HCT116 (cell line): ENCODE data around the gene CGNL1.

Experiments used
- EGR1 ChIP-seq: IDR thresholded peaks from 2 replicates; pipeline ENCODE4 v1.6.1; 2012; ENCODE audit warnings: low read depth
- EZH2 ChIP-seq: fragments of 200-600 bp; sonication (generic); IDR thresholded peaks from 2 replicates; pipeline ENCODE4 v1.6.1; 2017; ENCODE audit warnings: antibody characterized with exemption, mixed run types
- MAX ChIP-seq: IDR thresholded peaks from 2 replicates; pipeline ENCODE4 v1.6.1; 2012
- POLR2A ChIP-seq: IDR thresholded peaks from 2 replicates; pipeline ENCODE4 v1.7.0; 2011; ENCODE audit warnings: borderline replicate concordance; ENCODE audit not compliant: insufficient read depth, insufficient read length; ENCODE audit errors: extremely low read depth
- RAD21 ChIP-seq: IDR thresholded peaks from 2 replicates; pipeline ENCODE4 v1.6.1; 2012; ENCODE audit warnings: low read depth, mild to moderate bottlenecking
- TF ChIP-seq, protein P1 (sequence below), 3 experiments: fragments of 200-600 bp in 1 of 3; sonication (generic) in 1 of 3; IDR thresholded peaks in 2 of 3; conservative IDR thresholded peaks in 1 of 3; 2 replicates each; pipeline ENCODE4 v1.5.1; 2012 to 2017; ENCODE audit warnings: low read depth in 2 of 3, low read length in 2 of 3, antibody characterized with exemption in 1 of 3, borderline replicate concordance in 1 of 3, control low read depth in 1 of 3, mild to moderate bottlenecking in 1 of 3, mixed read lengths in 1 of 3, mixed run types in 1 of 3, moderate library complexity in 1 of 3; ENCODE audit not compliant: insufficient read depth in 1 of 3
- TF ChIP-seq, protein P2 (sequence below): IDR thresholded peaks from 2 replicates; pipeline ENCODE4 v1.6.1; 2012; ENCODE audit warnings: low read depth

GRCh38 chr15:57386976-57387375, 10.7 kb downstream of the CGNL1 start:
- TF ChIP-seq EZH2 (no peak), POLR2A (no peak), RAD21 (no peak), EGR1 (no peak), MAX (no peak)
- TF ChIP-seq, protein P1, sequence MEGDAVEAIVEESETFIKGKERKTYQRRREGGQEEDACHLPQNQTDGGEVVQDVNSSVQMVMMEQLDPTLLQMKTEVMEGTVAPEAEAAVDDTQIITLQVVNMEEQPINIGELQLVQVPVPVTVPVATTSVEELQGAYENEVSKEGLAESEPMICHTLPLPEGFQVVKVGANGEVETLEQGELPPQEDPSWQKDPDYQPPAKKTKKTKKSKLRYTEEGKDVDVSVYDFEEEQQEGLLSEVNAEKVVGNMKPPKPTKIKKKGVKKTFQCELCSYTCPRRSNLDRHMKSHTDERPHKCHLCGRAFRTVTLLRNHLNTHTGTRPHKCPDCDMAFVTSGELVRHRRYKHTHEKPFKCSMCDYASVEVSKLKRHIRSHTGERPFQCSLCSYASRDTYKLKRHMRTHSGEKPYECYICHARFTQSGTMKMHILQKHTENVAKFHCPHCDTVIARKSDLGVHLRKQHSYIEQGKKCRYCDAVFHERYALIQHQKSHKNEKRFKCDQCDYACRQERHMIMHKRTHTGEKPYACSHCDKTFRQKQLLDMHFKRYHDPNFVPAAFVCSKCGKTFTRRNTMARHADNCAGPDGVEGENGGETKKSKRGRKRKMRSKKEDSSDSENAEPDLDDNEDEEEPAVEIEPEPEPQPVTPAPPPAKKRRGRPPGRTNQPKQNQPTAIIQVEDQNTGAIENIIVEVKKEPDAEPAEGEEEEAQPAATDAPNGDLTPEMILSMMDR (IDR thresholded peaks at IDR 0.05 in 2 of 3, conservative IDR thresholded peaks at IDR 0.05 in 1 of 3; ENCODE audit: borderline replicate concordance in 1 of 3, insufficient read depth in 1 of 3, low read depth in 2 of 3, low read length in 2 of 3) = no peak
- TF ChIP-seq, protein P2, sequence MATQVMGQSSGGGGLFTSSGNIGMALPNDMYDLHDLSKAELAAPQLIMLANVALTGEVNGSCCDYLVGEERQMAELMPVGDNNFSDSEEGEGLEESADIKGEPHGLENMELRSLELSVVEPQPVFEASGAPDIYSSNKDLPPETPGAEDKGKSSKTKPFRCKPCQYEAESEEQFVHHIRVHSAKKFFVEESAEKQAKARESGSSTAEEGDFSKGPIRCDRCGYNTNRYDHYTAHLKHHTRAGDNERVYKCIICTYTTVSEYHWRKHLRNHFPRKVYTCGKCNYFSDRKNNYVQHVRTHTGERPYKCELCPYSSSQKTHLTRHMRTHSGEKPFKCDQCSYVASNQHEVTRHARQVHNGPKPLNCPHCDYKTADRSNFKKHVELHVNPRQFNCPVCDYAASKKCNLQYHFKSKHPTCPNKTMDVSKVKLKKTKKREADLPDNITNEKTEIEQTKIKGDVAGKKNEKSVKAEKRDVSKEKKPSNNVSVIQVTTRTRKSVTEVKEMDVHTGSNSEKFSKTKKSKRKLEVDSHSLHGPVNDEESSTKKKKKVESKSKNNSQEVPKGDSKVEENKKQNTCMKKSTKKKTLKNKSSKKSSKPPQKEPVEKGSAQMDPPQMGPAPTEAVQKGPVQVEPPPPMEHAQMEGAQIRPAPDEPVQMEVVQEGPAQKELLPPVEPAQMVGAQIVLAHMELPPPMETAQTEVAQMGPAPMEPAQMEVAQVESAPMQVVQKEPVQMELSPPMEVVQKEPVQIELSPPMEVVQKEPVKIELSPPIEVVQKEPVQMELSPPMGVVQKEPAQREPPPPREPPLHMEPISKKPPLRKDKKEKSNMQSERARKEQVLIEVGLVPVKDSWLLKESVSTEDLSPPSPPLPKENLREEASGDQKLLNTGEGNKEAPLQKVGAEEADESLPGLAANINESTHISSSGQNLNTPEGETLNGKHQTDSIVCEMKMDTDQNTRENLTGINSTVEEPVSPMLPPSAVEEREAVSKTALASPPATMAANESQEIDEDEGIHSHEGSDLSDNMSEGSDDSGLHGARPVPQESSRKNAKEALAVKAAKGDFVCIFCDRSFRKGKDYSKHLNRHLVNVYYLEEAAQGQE = no peak
